Panc1 (cell line): ENCODE measurements around the gene ITGA2B.

Experiments
- POLR2AphosphoS5 ChIP-seq: IDR thresholded peaks from 2 replicates; pipeline ENCODE4 v1.6.1; 2012; ENCODE audit warnings: mild to moderate bottlenecking, low read depth, low read length, moderate library complexity
- SIN3A ChIP-seq: IDR thresholded peaks from 2 replicates; pipeline ENCODE4 v1.6.1; 2012; ENCODE audit warnings: low read depth, mild to moderate bottlenecking, low read length, moderate library complexity, borderline replicate concordance; ENCODE audit not compliant: insufficient read depth
- TCF7L2 ChIP-seq: IDR thresholded peaks from 2 replicates; pipeline ENCODE4 v1.6.1; 2011; ENCODE audit warnings: mild to moderate bottlenecking, low read depth, low read length, inconsistent platforms
- TF ChIP-seq, protein P1 (sequence below): fragments of 450-650 bp; IDR thresholded peaks from 2 replicates; pipeline ENCODE4 v1.5.1; 2017; ENCODE audit warnings: mild to moderate bottlenecking
- TF ChIP-seq, protein P2 (sequence below), 2 experiments: IDR thresholded peaks; 2 replicates each; pipeline ENCODE4 v1.6.1; 2011 to 2012; ENCODE audit warnings: low read depth in 2 of 2, control low read depth in 1 of 2, low read length in 1 of 2, mild to moderate bottlenecking in 1 of 2, moderate library complexity in 1 of 2; ENCODE audit not compliant: insufficient read depth in 1 of 2

DNA sequence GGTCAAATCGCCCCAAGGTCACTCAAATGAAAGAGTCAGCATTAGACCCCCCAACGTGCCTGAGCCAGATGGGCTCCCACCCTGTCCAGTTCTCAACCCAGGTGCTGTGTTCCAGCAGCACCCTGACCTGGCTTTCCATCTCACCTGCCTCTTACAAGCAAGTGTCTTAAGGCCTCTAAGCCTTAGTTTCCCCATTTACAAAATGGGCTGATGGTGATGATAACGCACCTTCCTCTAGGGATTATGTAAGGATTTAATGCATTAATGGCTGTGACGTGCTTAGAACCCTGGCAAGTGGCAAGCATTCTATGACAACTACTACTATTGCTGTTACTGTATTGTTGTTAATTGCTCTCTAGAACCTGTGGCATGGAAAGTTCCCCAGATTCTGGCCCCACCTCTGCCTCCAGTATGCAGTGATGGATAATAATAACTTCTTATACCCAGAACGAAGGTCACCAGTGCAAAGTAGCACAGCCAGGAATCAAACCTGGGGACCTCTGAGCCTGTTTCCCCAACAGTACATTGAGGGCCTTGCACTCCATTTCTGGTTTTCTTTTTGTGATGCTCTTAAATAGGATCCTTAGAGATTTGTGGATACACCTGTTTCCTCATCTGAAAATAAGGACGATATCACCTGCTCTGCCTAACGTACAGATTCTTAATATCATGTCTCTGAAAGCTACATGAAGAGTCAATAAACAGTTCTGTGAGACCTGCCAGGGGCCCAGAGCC lies 61.6 kb downstream of the ITGA2B start:
- TF ChIP-seq, protein P1, sequence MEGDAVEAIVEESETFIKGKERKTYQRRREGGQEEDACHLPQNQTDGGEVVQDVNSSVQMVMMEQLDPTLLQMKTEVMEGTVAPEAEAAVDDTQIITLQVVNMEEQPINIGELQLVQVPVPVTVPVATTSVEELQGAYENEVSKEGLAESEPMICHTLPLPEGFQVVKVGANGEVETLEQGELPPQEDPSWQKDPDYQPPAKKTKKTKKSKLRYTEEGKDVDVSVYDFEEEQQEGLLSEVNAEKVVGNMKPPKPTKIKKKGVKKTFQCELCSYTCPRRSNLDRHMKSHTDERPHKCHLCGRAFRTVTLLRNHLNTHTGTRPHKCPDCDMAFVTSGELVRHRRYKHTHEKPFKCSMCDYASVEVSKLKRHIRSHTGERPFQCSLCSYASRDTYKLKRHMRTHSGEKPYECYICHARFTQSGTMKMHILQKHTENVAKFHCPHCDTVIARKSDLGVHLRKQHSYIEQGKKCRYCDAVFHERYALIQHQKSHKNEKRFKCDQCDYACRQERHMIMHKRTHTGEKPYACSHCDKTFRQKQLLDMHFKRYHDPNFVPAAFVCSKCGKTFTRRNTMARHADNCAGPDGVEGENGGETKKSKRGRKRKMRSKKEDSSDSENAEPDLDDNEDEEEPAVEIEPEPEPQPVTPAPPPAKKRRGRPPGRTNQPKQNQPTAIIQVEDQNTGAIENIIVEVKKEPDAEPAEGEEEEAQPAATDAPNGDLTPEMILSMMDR, result no peak
- no peak for TF ChIP-seq POLR2AphosphoS5
- TF ChIP-seq TCF7L2, result no peak
- TF ChIP-seq SIN3A, result no peak
- TF ChIP-seq, protein P2, sequence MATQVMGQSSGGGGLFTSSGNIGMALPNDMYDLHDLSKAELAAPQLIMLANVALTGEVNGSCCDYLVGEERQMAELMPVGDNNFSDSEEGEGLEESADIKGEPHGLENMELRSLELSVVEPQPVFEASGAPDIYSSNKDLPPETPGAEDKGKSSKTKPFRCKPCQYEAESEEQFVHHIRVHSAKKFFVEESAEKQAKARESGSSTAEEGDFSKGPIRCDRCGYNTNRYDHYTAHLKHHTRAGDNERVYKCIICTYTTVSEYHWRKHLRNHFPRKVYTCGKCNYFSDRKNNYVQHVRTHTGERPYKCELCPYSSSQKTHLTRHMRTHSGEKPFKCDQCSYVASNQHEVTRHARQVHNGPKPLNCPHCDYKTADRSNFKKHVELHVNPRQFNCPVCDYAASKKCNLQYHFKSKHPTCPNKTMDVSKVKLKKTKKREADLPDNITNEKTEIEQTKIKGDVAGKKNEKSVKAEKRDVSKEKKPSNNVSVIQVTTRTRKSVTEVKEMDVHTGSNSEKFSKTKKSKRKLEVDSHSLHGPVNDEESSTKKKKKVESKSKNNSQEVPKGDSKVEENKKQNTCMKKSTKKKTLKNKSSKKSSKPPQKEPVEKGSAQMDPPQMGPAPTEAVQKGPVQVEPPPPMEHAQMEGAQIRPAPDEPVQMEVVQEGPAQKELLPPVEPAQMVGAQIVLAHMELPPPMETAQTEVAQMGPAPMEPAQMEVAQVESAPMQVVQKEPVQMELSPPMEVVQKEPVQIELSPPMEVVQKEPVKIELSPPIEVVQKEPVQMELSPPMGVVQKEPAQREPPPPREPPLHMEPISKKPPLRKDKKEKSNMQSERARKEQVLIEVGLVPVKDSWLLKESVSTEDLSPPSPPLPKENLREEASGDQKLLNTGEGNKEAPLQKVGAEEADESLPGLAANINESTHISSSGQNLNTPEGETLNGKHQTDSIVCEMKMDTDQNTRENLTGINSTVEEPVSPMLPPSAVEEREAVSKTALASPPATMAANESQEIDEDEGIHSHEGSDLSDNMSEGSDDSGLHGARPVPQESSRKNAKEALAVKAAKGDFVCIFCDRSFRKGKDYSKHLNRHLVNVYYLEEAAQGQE (IDR thresholded peaks at IDR 0.05; ENCODE audit: insufficient read depth in 1 of 2, low read depth in 2 of 2, low read length in 1 of 2), result no peak
